Loucy (cell line): Measurements from ENCODE around the gene SLC7A1.
A peak's percentile ranks its signal among the peaks of the same experiment; 100 is the strongest.

Experiments
- H2AFZ ChIP-seq: fragments of 200-600 bp; sonication (generic); 2 replicates; pipeline ENCODE4 v1.6.0; 2016; ENCODE audit warnings: antibody characterized with exemption, mild to moderate bottlenecking, low read length, moderate library complexity
- H3F3A ChIP-seq: fragments of 200-600 bp; 2 replicates; pipeline ENCODE4 v1.6.0; 2016; ENCODE audit warnings: antibody characterized with exemption, low read depth, mild to moderate bottlenecking
- H3K27me3 ChIP-seq: fragments of 200-600 bp; sonication (generic); 2 replicates; pipeline ENCODE4 v1.6.1; 2014; ENCODE audit warnings: low read length, mild to moderate bottlenecking; ENCODE audit not compliant: insufficient read depth, poor library complexity, severe bottlenecking
- H3K36me3 ChIP-seq: fragments of 200-600 bp; sonication (generic); 2 replicates; pipeline ENCODE4 v1.6.1; 2016; ENCODE audit warnings: low read length; ENCODE audit not compliant: insufficient read depth
- H3K4me1 ChIP-seq: fragments of 200-600 bp; sonication (generic); 2 replicates; pipeline ENCODE4 v1.5.1; 2014; ENCODE audit warnings: low read length, mild to moderate bottlenecking; ENCODE audit not compliant: insufficient read depth, poor library complexity, severe bottlenecking
- H3K4me2 ChIP-seq: fragments of 200-600 bp; sonication (generic); 2 replicates; pipeline ENCODE4 v1.6.0; 2014; ENCODE audit warnings: antibody characterized with exemption, low read length, low read depth, mild to moderate bottlenecking; ENCODE audit not compliant: poor library complexity, severe bottlenecking
- H3K4me3 ChIP-seq: fragments of 200-600 bp; sonication (generic); 2 replicates; pipeline ENCODE4 v1.5.1; 2014; ENCODE audit warnings: low read length, mild to moderate bottlenecking, mixed read lengths; ENCODE audit not compliant: poor library complexity, severe bottlenecking
- H3K79me2 ChIP-seq: fragments of 200-600 bp; sonication (generic); 2 replicates; pipeline ENCODE4 v1.6.1; 2014; ENCODE audit warnings: low read length; ENCODE audit not compliant: insufficient read depth
- H3K9ac ChIP-seq: fragments of 200-600 bp; sonication (generic); 2 replicates; pipeline ENCODE4 v1.6.0; 2014; ENCODE audit warnings: mild to moderate bottlenecking, low read depth, low read length, moderate library complexity; ENCODE audit not compliant: poor library complexity, severe bottlenecking
- H3K9me2 ChIP-seq: fragments of 200-600 bp; sonication (generic); replicated peaks from 2 replicates; pipeline ENCODE4 v1.6.1; 2016; ENCODE audit warnings: low read depth, low read length, mixed read lengths
- H3K9me3 ChIP-seq: fragments of 200-600 bp; sonication (generic); 2 replicates; pipeline ENCODE4 v1.6.1; 2014; ENCODE audit warnings: mild to moderate bottlenecking, antibody characterized with exemption, low read length, low read depth; ENCODE audit not compliant: insufficient read depth
- H4K20me1 ChIP-seq: fragments of 200-600 bp; sonication (generic); 2 replicates; pipeline ENCODE4 v1.6.0; 2014; ENCODE audit warnings: antibody characterized with exemption, low read length, mild to moderate bottlenecking; ENCODE audit not compliant: insufficient read depth, poor library complexity, severe bottlenecking
- CTCF ChIP-seq: fragments of 200-600 bp; sonication (generic); conservative IDR thresholded peaks from 2 replicates; pipeline ENCODE4 v1.5.1; 2014; ENCODE audit warnings: mild to moderate bottlenecking, antibody characterized with exemption, low read length
- EZH2phosphoT487 ChIP-seq: fragments of 200-600 bp; IDR thresholded peaks from 2 replicates; pipeline ENCODE4 v1.6.1; 2018; ENCODE audit warnings: antibody characterized with exemption, mild to moderate bottlenecking, moderate library complexity, borderline replicate concordance

SLC7A1 gene

GRCh38 chr13:29546662-29547061 is 48.8 kb downstream of the SLC7A1 start:
- H3K27me3 ChIP-seq: no peaks in the 10 kb centered on the region
- H3K4me2 ChIP-seq: no peak overlapping the region
- H3K36me3 ChIP-seq: peaks cover 63% of the 10 kb centered on the region; the same call in 1 of the 2 replicates
- no peaks in the 10 kb centered on the region for H3K9me3 ChIP-seq
- H2AFZ ChIP-seq: no peak overlapping the region
- H3K4me3 ChIP-seq: no peak overlapping the region
- no peaks in the 10 kb centered on the region for H3K9me2 ChIP-seq
- no peaks in the 10 kb centered on the region for H3F3A ChIP-seq
- H3K9ac ChIP-seq: no peak overlapping the region
- no peaks in the 10 kb centered on the region for H3K4me1 ChIP-seq
- peaks cover 85% of the 10 kb centered on the region for H3K79me2 ChIP-seq
- TF ChIP-seq EZH2phosphoT487 (no peak), CTCF (no peak)
- peaks cover 47% of the 10 kb centered on the region for H4K20me1 ChIP-seq

- Histone ChIP-seq H3K36me3 (peaks cover 58% of the 10 kb centered on the region; the same call in 1 of the 2 replicates), H3K79me2 (peaks cover 84% of the 10 kb centered on the region), H4K20me1 (peaks cover 53% of the 10 kb centered on the region)
Measured at GRCh38 chr13:29545988-29546387, 49.5 kb downstream of the SLC7A1 start.

DNA sequence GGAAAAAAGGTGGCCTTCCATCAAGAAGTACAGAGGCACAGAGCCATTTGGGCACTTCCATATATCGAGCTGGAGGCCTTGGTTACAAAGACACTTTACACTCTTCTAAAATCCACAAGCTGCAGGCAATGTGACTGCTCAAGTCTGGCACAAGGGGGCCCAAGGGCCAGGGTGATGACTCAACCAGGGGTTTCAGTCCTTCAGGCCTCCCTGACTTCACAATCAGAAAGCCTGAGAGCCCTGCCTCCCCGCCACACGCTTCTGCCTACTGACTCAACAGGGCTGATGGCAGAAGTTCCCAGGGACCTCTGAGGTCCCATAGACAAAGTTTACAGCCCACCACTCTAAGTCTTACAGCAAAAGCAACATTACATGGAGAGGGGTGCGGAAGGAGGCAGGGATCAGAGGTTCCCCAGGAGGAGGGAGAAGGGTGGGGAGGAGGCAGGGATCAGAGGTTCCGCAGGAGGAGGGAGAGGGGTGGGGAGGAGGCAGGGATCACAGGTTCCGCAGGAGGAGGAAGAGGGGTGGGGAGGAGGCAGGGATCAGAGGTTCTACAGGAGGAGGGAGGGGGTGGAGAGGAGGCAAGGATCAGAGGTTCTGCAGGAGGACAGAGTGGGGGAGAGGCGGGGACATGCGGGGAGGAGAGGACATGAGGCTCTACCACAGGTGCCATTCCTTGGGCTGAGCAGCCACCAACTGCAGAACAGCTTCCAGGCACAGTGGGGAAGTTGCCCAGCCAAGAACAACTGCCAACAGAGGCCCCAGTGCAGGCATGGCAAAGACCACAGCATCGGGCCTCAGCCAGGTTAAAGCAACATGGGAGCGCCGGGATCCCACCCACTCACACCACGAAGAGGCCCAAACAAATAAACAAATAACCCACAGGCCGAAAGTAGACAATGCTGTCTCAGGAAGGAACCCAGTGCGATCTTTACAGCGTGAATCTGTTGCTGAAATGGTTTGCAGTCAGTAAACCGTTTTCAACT is 52.0 kb downstream of the SLC7A1 start:
- Histone ChIP-seq H3K27me3 (no peaks in the 10 kb centered on the region), H4K20me1 (peaks cover 53% of the 10 kb centered on the region), H3K4me3 (no peak overlapping the region), H3F3A (no peaks in the 10 kb centered on the region), H3K9me3 (no peaks in the 10 kb centered on the region), H3K9ac (no peak overlapping the region), H3K9me2 (no peaks in the 10 kb centered on the region), H2AFZ (no peak overlapping the region), H3K4me1 (no peaks in the 10 kb centered on the region), H3K4me2 (no peak overlapping the region), H3K36me3 (peaks cover 56% of the 10 kb centered on the region; the same call in 1 of the 2 replicates), H3K79me2 (peaks cover 87% of the 10 kb centered on the region)
- no peak for TF ChIP-seq EZH2phosphoT487
- TF ChIP-seq CTCF: peak; percentile 29; the same call in 1 of the 2 replicates

More at GRCh38 chr13:29545988-29546387, 49.5 kb downstream of the SLC7A1 start:
- Histone ChIP-seq H3K27me3 (no peaks in the 10 kb centered on the region), H3K4me3 (no peak overlapping the region), H3K4me1 (no peaks in the 10 kb centered on the region), H2AFZ (no peak overlapping the region), H3K9ac (no peak overlapping the region), H3K9me2 (no peaks in the 10 kb centered on the region), H3K4me2 (no peak overlapping the region), H3F3A (no peaks in the 10 kb centered on the region), H3K9me3 (no peaks in the 10 kb centered on the region)
- TF ChIP-seq EZH2phosphoT487 (no peak), CTCF (no peak)
